Measurements from ENCODE around the gene TRIM29. TPM values are rescaled to one million over a fixed set of nuclear protein-coding genes. Genes with fewer than 3 reads are reported as not detected.

Gene TRIM29
- total and polyA plus RNA-seq, 9 of the 15 experiments (the other 6 are each of a cell fraction or from before 2014, with no cell fraction given), result 0.08 to 1.4 (median 0.42) TPM; not detected in 2

GRCh38 chr11:120168960-120169681 lies 31.2 kb upstream of the TRIM29 start (continued):
- TF ChIP-seq MYC (IDR thresholded peaks at IDR 0.05; ENCODE audit: low read depth, low read length), result no peak
- no peak for TF ChIP-seq MYC (CRISPR knock-in tag; IDR thresholded peaks at IDR 0.05; ENCODE audit: borderline replicate concordance, low read depth)
- no peak for TF ChIP-seq NFIX (CRISPR knock-in tag; IDR thresholded peaks at IDR 0.05; ENCODE audit: low read depth)
- TF ChIP-seq EZH2 (IDR thresholded peaks at IDR 0.05; ENCODE audit: borderline replicate concordance, low read depth, low read length), result no peak
- no peak for TF ChIP-seq PRDM10 (IDR thresholded peaks at IDR 0.05; ENCODE audit: partially characterized antibody)
- TF ChIP-seq CREB3 (tag; conservative IDR thresholded peaks at IDR 0.05; ENCODE audit: low read depth), result no peak
- no peak for TF ChIP-seq NBN (IDR thresholded peaks at IDR 0.05; ENCODE audit: low read depth)
- TF ChIP-seq SNIP1 (IDR thresholded peaks at IDR 0.05; ENCODE audit: low read depth), result peak; percentile 75; the same call in 1 of the 2 replicates
- no peak for TF ChIP-seq ZNF277 (CRISPR knock-in tag; IDR thresholded peaks at IDR 0.05; ENCODE audit: borderline replicate concordance)
- no peak for TF ChIP-seq ZNF785 (CRISPR knock-in tag; IDR thresholded peaks at IDR 0.05)
- TF ChIP-seq PATZ1 (CRISPR knock-in tag; IDR thresholded peaks at IDR 0.05; ENCODE audit: borderline replicate concordance), result no peak
- no peak for TF ChIP-seq DIDO1 (tag; IDR thresholded peaks at IDR 0.05; ENCODE audit: low read depth)
- no peak for TF ChIP-seq SMARCA4 (IDR thresholded peaks at IDR 0.05)
- no peak for TF ChIP-seq EP400 (IDR thresholded peaks at IDR 0.05)
- TF ChIP-seq NRF1 (conservative IDR thresholded peaks at IDR 0.05 in 1 of 2, IDR thresholded peaks at IDR 0.05 in 1 of 2), result no peak
- peak; percentile 18; the same call in 1 of the 2 replicates for TF ChIP-seq TFAP4 (CRISPR knock-in tag; IDR thresholded peaks at IDR 0.05; ENCODE audit: borderline replicate concordance)
- TF ChIP-seq ASH1L (IDR thresholded peaks at IDR 0.05; ENCODE audit: borderline replicate concordance, low read depth, partially characterized antibody), result no peak
- TF ChIP-seq MTA3 (IDR thresholded peaks at IDR 0.05; ENCODE audit: borderline replicate concordance), result peak; percentile 50; the same call in 1 of the 2 replicates
